Measurements from ENCODE around the gene AP5Z1. TPM values are rescaled to one million over a fixed set of nuclear protein-coding genes. Genes with fewer than 3 reads are reported as not detected.

Gene AP5Z1
- total RNA-seq, 1 experiment from 2014 or later, result 38.3 TPM

DNA sequence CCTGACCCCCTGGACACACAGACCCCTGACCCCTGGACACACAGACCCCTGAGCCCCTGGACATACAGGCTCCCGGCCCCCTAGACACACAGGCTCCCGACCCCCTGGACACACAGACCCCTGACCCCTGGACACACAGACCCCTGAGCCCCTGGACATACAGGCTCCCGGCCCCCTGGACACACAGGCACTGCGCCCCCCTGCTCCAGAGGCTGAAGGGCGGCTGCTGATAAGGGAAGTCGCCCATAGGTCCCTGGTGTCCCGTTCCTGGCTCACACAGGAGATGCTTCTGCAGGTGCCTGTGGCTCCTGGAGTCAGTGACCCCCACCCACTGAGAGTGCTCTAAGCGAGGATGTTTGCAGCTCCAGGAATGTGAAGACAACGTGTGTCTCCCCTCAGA lies 3.7 kb upstream of the AP5Z1 start:
- Histone ChIP-seq H2BK20ac (ENCODE audit: low read depth, low read length, poor library complexity, severe bottlenecking) (no peak overlapping the region), H3K27me3 (ENCODE audit: insufficient read depth, low read length) (no peaks in the 10 kb centered on the region), H3K4me2 (ENCODE audit: insufficient read depth, insufficient read length, low read length) (no peak overlapping the region), H2AFZ (ENCODE audit: low read length) (no peak overlapping the region), H3K27ac (ENCODE audit: insufficient read length, low read depth, low read length) (no peak overlapping the region), H3K23ac (ENCODE audit: insufficient read length, low read depth, low read length) (no peak overlapping the region), H3K79me2 (ENCODE audit: insufficient read depth, low read length) (no peaks in the 10 kb centered on the region; the same call in 1 of the 2 replicates), H3K23me2 (ENCODE audit: insufficient read length, low read depth, low read length, poor library complexity, severe bottlenecking) (peaks cover 15% of the 10 kb centered on the region), H3T11ph (ENCODE audit: low read length) (no peak overlapping the region), H3K14ac (ENCODE audit: insufficient read depth, low read length) (no peak overlapping the region), H2BK5ac (ENCODE audit: insufficient read length, low read length) (no peak overlapping the region), H4K8ac (replicated peaks; ENCODE audit: insufficient read length, low read depth, low read length) (no peak overlapping the region), H3K9me3 (ENCODE audit: control insufficient read depth, low read depth, low read length) (no peaks in the 10 kb centered on the region), H2BK15ac (ENCODE audit: low read depth, low read length) (no peak overlapping the region), H4K20me1 (ENCODE audit: control insufficient read depth, insufficient read depth, insufficient read length) (no peaks in the 10 kb centered on the region), H2BK120ac (ENCODE audit: low read depth, low read length, poor library complexity, severe bottlenecking) (no peak overlapping the region), H3K18ac (ENCODE audit: insufficient read length, low read depth, low read length) (no peak overlapping the region), H3K4ac (ENCODE audit: low read depth, low read length) (no peak overlapping the region), H3K9ac (ENCODE audit: extremely low read depth, insufficient read length, low read length) (no peak overlapping the region), H3K79me1 (ENCODE audit: insufficient read depth, low read depth, low read length, poor library complexity, severe bottlenecking) (no peaks in the 10 kb centered on the region), H3K56ac (ENCODE audit: insufficient read length, low read depth, low read length) (no peak overlapping the region), H2AK5ac (ENCODE audit: insufficient read length, low read length) (no peak overlapping the region), H4K5ac (ENCODE audit: insufficient read length, low read depth, low read length) (no peak overlapping the region), H3K4me1 (ENCODE audit: insufficient read depth, low read length) (no peaks in the 10 kb centered on the region), H4K91ac (ENCODE audit: insufficient read length, low read depth, low read length) (no peak overlapping the region), H2BK12ac (ENCODE audit: insufficient read length, low read depth, low read length) (no peak overlapping the region)
- H3K9me3 Mint-ChIP-seq, result no peaks in the 10 kb centered on the region
- TF ChIP-seq CTCF (conservative IDR thresholded peaks at IDR 0.05), result no peak
- WGBS (ENCODE audit: extremely low coverage, insufficient read length, low lambda C conversion rate), result no CpG with 5 or more reads among the region's 9 CpGs
- no peak overlapping the region for H3K27ac Mint-ChIP-seq
- peaks cover 12 to 15% of the 10 kb centered on the region in 2 experiments for H3K4me1 Mint-ChIP-seq
- H3K36me3 Mint-ChIP-seq (ENCODE audit: insufficient read depth in 1 of 3, low read depth in 3 of 3), result peaks cover 0 to 6% (median 0%) of the 10 kb centered on the region in 3 experiments; a peak in 2 of 7 replicates
- no peak overlapping the region for H3K4me3 Mint-ChIP-seq
- DNase-seq, result no peak
- peaks cover 3% of the 10 kb centered on the region; the same call in 1 of the 2 replicates for H3K27me3 Mint-ChIP-seq (ENCODE audit: low read depth)

Measured in H9 (cell line).